NCI-H128 (cell line): ENCODE results near the gene DNAH17.

Experiments used
- DNase-seq: peaks from one replicate; lab custom pipeline; 2025; ENCODE audit not compliant: unreplicated experiment; lab: John Stamatoyannopoulos, UW

DNAH17 gene

GRCh38 chr17:78458736-78459335 is 118.4 kb downstream of the DNAH17 start:
- DNase-seq: no peak

DNA sequence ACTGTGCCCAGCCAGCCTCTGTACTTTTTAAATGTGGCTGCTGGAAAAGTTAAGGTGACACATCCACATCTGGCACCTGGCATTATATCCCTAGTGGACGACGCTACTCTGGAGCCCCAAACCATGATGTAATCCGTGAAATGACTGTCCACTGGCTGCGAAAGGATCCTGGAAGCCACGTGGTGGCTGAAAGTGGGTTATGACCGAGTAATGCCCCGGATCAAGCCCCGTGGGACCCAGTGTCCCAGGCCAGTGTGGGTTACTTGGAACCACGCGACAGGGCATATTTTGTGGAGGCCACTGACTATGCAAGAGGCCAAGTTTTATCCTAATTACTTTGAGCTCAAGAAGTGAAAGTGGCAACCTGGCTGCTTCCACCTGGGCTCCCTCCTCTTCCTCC is 119.1 kb downstream of the DNAH17 start:
- DNase-seq: no peak

- DNase-seq: no peak
Measured at GRCh38 chr17:78454346-78454745, 122.8 kb downstream of the DNAH17 start.

DNA sequence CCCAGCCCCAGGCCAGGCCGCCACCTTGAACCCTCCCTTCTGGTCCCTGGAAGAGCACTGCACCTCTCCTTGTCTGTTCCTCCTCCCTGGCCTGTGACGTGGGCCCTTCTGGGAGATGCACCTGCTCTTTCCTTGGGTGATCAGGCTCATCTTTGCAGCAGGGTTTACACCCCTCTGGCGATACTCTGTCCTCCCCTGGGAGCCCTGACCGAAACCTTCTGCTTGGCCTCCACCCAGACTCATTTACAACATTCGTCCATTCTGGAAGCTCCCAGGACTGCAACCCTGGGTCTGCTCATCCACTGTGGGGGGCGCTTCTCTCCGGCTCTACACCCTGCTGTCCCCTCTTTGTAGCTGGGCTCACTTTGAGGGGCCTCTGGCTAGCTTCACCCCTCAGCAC is 125.4 kb downstream of the DNAH17 start:
- no peak for DNase-seq

DNA sequence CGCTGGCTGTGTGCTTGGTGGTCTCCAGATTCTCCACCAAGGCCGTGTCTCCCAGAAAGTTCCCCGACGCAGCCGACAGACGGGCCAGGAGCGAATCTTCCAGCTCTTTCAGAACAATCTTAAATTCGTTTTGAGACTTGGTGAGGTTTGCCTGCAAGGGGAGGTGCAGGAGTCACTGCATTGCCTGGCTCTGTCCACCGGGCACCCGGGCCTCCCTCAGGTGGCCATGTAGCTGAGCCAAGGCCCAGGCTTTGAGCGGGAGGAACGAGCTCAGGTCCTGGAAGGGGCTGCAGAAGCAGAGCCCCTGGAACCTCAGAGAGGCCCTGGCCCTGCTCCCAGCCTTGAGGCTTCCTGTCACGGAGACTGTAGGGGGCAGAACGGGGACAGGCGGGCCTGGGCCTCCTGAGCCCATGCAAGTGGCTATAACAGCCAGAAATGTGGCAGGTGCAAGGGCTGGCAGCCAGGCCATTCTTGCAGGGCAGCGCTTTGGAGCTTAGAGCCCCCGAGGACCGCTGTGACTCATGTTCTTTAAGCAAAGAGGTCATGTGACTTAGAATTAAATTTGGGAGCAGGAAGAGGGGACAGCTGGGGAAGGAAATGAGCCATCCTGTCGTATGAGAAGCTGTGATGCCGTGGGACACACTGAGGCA is 126.4 kb downstream of the DNAH17 start:
- DNase-seq: no peak

DNA sequence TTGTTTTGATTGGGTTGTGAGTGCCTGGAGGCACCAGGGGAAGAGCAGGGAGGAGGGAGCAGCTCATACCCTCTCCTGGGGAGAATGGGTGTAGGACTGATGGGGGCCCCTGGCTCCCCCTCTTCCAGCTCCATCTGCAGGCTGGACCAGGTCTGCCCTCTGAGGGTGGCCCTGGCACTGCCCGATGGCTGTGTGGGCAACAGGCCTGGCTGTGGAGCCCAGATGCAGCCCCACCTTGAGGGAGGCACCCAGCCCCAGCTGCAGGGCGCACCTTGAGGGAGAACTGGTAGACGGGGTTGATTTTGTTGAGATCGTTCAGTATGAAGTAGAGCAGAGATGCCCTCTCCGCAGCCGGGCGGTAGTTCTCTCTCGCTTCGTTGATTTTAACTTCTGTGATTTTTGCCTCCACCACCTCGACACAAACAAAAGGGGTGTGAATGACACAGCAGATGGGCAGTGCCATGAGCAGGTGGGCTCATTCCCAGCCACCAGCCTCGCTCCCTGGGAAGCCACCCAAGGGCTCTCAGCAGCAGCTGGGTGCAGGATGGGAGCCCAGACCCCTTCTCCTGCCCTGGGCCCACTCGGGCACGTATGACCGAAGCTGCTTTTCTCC is 127.1 kb downstream of the DNAH17 start:
- DNase-seq: no peak

DNA sequence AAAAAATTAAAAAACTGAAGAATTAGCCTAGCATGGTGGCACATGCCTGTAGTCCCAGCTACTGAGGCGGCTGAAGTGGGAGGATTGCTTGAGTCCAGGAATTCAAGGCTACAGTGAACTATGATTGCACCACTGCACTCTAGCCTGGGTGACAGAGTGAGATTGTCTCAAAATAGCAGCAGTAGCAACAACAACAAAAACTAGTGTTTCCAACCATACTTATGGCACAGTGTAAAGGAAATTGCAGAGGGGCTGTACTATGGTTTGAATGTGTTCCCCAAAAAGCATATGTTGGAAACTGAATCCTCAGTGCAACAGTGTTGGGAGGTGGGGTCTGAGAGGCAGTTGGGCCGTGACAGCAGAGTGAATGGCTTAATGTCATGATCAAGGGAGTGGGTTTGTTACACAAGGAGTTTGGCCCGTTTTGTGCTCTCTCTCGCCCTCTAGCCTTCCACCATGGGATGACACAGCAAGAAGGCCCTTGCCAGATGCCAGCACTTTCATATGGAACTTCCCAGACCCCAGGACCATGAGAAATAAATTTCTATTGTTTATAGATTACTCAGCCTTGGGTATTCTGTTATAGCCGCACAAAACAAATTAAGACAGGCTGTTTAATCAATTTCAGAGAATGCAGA is 128.7 kb downstream of the DNAH17 start:
- no peak for DNase-seq

DNA sequence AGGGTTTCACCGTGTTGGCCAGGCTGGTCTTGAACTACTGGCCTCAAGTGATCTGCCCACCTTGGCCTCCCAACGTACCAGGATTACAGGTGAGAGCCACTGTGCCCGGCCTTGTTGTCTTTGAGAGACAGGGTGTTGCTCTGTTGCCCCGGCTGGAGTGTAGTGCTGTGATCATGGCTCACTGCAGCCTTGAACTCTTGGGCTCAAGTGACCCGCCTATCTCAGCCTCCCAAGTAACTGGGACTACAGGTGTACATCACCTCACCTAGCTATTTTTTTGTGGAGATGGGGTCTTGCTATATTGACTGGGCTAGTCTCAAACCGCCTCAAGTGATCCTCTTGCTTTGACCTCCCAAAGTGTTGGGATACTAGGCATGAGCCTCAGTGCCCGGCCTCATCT is 130.4 kb downstream of the DNAH17 start:
- no peak for DNase-seq

- no peak for DNase-seq
Measured at GRCh38 chr17:78444392-78444791, 132.8 kb downstream of the DNAH17 start.

DNA sequence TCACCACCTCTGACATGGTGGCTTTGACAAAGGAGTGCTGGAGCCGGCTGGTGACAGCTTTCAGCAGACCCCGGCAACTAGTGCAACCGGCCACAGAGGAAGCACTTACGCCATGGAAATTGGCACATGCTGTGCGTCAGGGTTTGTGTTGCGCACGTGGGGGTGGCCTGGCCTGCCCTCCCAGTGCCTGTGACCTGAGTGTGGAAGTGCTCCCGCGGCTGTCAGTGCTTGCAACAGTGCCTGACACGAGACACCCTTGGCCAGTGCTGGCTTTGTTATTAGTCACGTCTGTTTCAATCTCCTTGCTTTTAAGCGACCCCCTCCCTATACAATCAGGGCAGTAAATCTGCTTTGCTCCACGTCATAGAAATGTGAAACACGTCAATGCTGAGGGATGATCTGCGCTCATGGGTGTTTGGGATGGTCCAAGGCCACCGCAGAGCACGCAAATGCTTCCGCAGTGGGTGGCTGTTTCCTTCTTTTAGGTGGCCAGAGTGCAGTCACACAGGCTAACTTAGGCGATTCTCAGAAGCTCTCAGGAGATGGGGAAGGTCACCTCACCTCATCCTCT is 134.5 kb downstream of the DNAH17 start:
- DNase-seq: no peak

DNA sequence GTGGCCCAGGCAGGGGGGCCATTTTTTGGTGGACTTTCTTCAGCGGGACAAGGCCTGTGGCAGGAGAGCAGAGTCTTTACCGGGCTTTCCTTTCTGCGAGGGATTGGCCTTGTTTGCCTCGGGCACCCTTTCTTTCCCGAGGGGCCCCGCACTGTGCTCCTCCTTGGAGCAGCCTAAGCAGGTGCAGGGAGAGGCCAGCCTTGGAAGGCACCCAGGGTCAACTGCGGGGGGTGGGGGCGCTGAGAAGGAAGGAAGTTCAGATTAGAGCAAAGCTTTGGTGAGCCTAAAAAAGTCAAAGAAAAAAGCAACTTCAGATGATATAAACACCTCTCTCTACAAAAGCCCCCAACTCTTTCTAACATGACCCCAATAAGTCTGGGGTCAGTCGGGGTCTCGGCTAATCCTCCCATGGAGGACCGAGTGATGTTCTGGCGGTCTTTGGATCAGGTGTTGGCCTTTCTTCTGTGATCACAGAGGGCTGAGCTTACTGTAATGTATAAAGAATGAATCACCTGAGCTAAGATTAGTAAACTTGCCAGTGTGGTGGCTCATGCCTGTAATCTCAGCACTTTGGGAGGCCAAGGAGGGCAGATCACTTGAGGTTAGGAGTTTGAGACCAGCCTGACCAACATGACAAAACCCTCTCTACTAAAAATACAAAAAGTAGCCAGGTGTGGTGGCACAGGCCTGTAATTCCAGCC is 135.8 kb downstream of the DNAH17 start:
- DNase-seq: no peak

DNA sequence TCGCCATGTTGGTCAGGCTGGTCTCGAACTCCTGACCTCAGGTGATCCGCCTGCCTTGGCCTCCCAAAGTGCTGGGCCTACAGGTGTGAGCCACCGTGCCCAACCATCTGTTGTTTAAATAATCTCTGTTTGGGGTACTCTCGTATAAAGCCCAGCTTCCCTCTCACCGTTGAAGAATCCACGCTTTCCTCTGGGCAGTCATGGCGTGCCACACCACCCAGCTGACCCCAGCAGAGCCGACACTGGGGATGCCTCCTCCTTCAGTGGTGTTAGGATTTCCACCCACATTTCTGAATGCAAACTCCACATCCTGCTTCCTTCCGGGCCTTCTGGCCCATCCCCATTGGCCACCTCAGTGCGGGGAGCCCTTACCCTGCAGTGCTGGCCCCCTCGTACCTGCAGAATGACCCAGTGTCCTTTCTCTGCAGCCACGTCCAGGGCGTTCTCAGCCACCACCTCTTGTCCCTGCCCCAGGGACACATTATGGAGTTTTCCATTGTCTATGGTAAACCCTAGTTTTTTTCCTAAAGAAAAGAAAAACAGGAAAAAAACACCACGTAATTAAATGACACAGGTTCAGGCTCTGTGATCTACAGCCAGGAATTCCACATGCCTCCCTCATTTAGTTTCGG is 138.4 kb downstream of the DNAH17 start:
- no peak for DNase-seq

- DNase-seq: no peak
Measured at GRCh38 chr17:78438271-78438691, 138.9 kb downstream of the DNAH17 start.

DNA sequence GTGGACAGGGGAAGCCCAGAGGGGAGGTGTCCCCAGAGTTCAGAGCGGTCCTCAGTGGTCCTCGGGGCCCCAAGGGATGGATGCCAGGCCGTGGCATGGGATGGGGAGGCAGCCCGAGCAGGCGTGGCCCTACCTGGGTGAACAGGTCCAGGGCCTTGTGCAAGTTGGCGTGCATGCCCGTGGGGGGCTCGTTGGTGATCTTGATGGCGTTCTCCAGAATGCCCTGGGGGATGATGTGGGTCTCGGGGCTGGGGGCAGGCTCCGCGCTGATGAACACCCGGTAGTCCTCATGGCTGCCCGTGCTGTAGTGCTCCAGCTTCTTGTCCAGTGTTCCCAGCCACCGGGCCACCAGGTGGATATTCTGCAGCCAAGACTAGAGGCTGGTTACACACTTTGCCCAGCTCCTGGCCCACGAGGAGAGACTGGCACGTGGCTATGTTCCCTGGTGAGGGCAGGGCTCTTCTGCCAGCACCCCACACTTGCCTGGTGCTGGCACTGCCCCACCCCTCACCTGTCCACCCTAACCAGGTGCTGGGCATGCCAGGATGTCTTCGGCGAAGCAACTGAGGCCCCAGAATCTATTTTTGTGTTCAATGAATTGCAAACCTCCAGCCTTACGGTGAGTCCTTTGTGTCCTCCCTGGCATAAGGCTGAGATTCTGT is 139.6 kb downstream of the DNAH17 start:
- DNase-seq: no peak

- DNase-seq: no peak
Measured at GRCh38 chr17:78435330-78436005, 141.7 kb downstream of the DNAH17 start.

GRCh38 chr17:78434455-78435329 is 142.5 kb downstream of the DNAH17 start:
- DNase-seq: no peak

DNA sequence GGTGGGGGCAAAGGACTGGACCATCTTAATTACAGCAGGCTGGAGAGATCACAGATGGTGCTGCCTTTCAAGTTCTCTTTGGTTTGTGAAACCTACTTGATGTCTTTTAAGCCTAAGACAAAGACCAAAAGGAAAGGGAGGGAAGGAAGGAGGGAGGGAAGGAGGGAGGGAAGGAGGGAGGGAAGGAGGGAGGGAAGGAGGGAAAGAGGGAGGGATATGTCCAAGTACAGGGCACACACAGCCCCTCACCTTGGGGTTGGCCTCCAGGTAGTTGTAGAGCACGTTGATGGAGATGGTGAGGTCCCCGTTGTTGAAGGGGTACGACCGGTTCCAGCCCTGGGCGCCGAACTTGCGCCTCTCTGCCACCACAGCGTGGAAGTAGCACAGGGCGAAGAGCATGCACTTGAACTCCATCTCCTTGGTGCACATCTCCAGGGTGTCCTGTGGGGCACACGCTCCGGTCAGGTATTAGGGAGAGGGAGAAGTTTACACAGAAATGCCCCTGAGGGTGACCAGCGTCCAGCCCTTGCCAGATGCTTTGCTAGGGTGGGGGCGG is 143.3 kb downstream of the DNAH17 start:
- no peak for DNase-seq

- DNase-seq: no peak
Measured at GRCh38 chr17:78433013-78433727, 144.0 kb downstream of the DNAH17 start.
